GM23338 (cell line): ENCODE measurements around the gene DHX36. TPM values are rescaled to one million over a fixed set of nuclear protein-coding genes. Genes with fewer than 3 reads are reported as not detected.

ENCODE experiments used
- ATAC-seq: fragments of 200-7000 bp; cut with Tn5 transposase; 3 replicates; pipeline ENCODE4 v1.9.1; 2020
- DNase-seq: peaks from one replicate; pipeline ENCODE4 v3.0.0-alpha.2; 2015; ENCODE audit warnings: low spot score
- H2AFZ ChIP-seq: fragments of 200-600 bp; sonication (generic); 2 replicates; pipeline ENCODE4 v1.8.0; 2016; ENCODE audit warnings: antibody characterized with exemption, mild to moderate bottlenecking, moderate library complexity
- H3F3A ChIP-seq: fragments of 200-600 bp; sonication (generic); replicated peaks from 2 replicates; pipeline ENCODE4 v1.8.0; 2017; ENCODE audit warnings: antibody characterized with exemption, mixed run types, low read depth
- H3K27ac ChIP-seq: fragments of 200-600 bp; sonication (generic); 2 replicates; pipeline ENCODE4 v1.6.1; 2016; ENCODE audit warnings: low read depth
- H3K27me3 ChIP-seq: fragments of 200-600 bp; sonication (generic); 2 replicates; pipeline ENCODE4 v1.8.0; 2016; ENCODE audit warnings: mild to moderate bottlenecking, mixed run types, moderate library complexity; ENCODE audit not compliant: insufficient read depth
- H3K36me3 ChIP-seq: fragments of 200-600 bp; sonication (generic); 2 replicates; pipeline ENCODE4 v1.8.0; 2016; ENCODE audit warnings: mild to moderate bottlenecking; ENCODE audit not compliant: insufficient read depth
- H3K4me1 ChIP-seq: fragments of 200-600 bp; sonication (generic); 2 replicates; pipeline ENCODE4 v1.8.0; 2016; ENCODE audit warnings: mild to moderate bottlenecking, moderate library complexity; ENCODE audit not compliant: insufficient read depth
- H3K4me2 ChIP-seq: fragments of 200-600 bp; sonication (generic); 2 replicates; pipeline ENCODE4 v1.7.1; 2017; ENCODE audit warnings: mixed run types
- H3K4me3 ChIP-seq: fragments of 200-600 bp; sonication (generic); 2 replicates; pipeline ENCODE4 v1.6.1; 2016; ENCODE audit warnings: mixed run types
- H3K79me2 ChIP-seq: fragments of 200-600 bp; sonication (generic); replicated peaks from 2 replicates; pipeline ENCODE4 v1.8.0; 2017; ENCODE audit warnings: mild to moderate bottlenecking; ENCODE audit not compliant: insufficient read depth
- H3K9me2 ChIP-seq: fragments of 200-600 bp; sonication (generic); 2 replicates; pipeline ENCODE4 v1.8.0; 2017; ENCODE audit not compliant: insufficient read depth
- H4K20me1 ChIP-seq: fragments of 200-600 bp; sonication (generic); replicated peaks from 2 replicates; pipeline ENCODE4 v1.8.0; 2017; ENCODE audit warnings: mild to moderate bottlenecking; ENCODE audit not compliant: insufficient read depth
- H3K27ac Mint-ChIP-seq: 2 replicates; pipeline ENCODE4 v1.8.0; 2020; ENCODE audit warnings: inconsistent platforms, mild to moderate bottlenecking, moderate library complexity, mixed read lengths
- H3K27me3 Mint-ChIP-seq: 3 replicates; pipeline ENCODE4 v1.8.0; 2022; ENCODE audit warnings: low read depth, mild to moderate bottlenecking, moderate library complexity, mixed read lengths, inconsistent platforms; ENCODE audit not compliant: insufficient read depth, poor library complexity
- H3K36me3 Mint-ChIP-seq: 3 replicates; pipeline ENCODE4 v1.8.0; 2021; ENCODE audit warnings: low read depth, mild to moderate bottlenecking, inconsistent platforms, moderate library complexity, mixed read lengths
- H3K4me1 Mint-ChIP-seq: 3 replicates; pipeline ENCODE4 v1.8.0; 2020; ENCODE audit warnings: mild to moderate bottlenecking, inconsistent platforms, mixed read lengths
- H3K4me3 Mint-ChIP-seq: 3 replicates; pipeline ENCODE4 v1.8.0; 2021; ENCODE audit warnings: moderate library complexity, mild to moderate bottlenecking, inconsistent platforms, mixed read lengths
- H3K9me3 Mint-ChIP-seq: 3 replicates; pipeline ENCODE4 v1.8.0; 2020; ENCODE audit warnings: moderate library complexity, mild to moderate bottlenecking, inconsistent platforms, mixed read lengths
- CREB1 ChIP-seq: fragments of 250-450 bp; sonication (Bioruptor Pico); IDR thresholded peaks from 2 replicates; pipeline ENCODE4 v1.5.0; 2020; ENCODE audit warnings: low read depth, mild to moderate bottlenecking, moderate library complexity
- CTCF ChIP-seq, 2 experiments: fragments of 200-600 bp in 1 of 2; sonication (generic) in 1 of 2; conservative IDR thresholded peaks; 2 replicates each; pipeline versions ENCODE4 v1.5.1 to v1.6.1; 2016 to 2017; ENCODE audit warnings: antibody characterized with exemption in 2 of 2, low read depth in 2 of 2, mild to moderate bottlenecking in 2 of 2, moderate library complexity in 1 of 2
- EZH2 ChIP-seq: fragments of 200-600 bp; sonication (generic); IDR thresholded peaks from one replicate; pipeline ENCODE4 v1.8.0; 2017; ENCODE audit warnings: antibody characterized with exemption, mild to moderate bottlenecking, low read depth; ENCODE audit not compliant: unreplicated experiment
- EZH2phosphoT487 ChIP-seq: fragments of 200-600 bp; sonication (generic); IDR thresholded peaks from one replicate; pipeline ENCODE4 v1.8.1; 2018; ENCODE audit warnings: antibody characterized with exemption; ENCODE audit not compliant: unreplicated experiment
- JUNB ChIP-seq: IDR thresholded peaks from one replicate; pipeline ENCODE4 v1.6.1; 2016; ENCODE audit warnings: antibody characterized with exemption; ENCODE audit not compliant: unreplicated experiment
- NANOG ChIP-seq: IDR thresholded peaks from 2 replicates; pipeline ENCODE4 v1.6.1; 2016; ENCODE audit warnings: antibody characterized with exemption, borderline replicate concordance
- POLR2AphosphoS5 ChIP-seq: IDR thresholded peaks from 2 replicates; pipeline ENCODE4 v1.6.1; 2016; ENCODE audit warnings: antibody characterized with exemption, low read depth
- STAT1 ChIP-seq: IDR thresholded peaks from one replicate; pipeline ENCODE4 v1.6.1; 2016; ENCODE audit warnings: antibody characterized with exemption; ENCODE audit not compliant: unreplicated experiment
- ZNF114 ChIP-seq: fragments of 250-450 bp; sonication (Bioruptor Pico); IDR thresholded peaks from 2 replicates; pipeline ENCODE4 v1.5.0; 2020; ENCODE audit warnings: mild to moderate bottlenecking, moderate library complexity
- ZNF331 ChIP-seq: fragments of 250-450 bp; sonication (Bioruptor Pico); IDR thresholded peaks from 2 replicates; pipeline ENCODE4 v1.5.0; 2020; ENCODE audit warnings: low read depth, mild to moderate bottlenecking, moderate library complexity
- ZNF462 ChIP-seq: fragments of 250-450 bp; sonication (Bioruptor Pico); IDR thresholded peaks from 2 replicates; pipeline ENCODE4 v1.5.0; 2020; ENCODE audit warnings: mild to moderate bottlenecking, moderate library complexity
- polyA plus RNA-seq: library from polyadenylated mRNA; unstranded; fragments of >200 nt; fragmentation: Nextera tagmentation; extraction: Ambion mirVana; gene quantifications from 2 replicates; pipeline ENCODE4 v1.2.1, GENCODE V29; 2016
- total RNA-seq: library from RNA; depleted of rRNA; stranded (reverse); fragments of >200 nt; shearing (Covaris generic); gene quantifications from 2 replicates; pipeline ENCODE4 v1.2.3, GENCODE V29; 2014
- TF ChIP-seq, protein P1 (sequence below): IDR thresholded peaks from one replicate; pipeline ENCODE4 v1.6.1; 2018; ENCODE audit warnings: antibody characterized with exemption; ENCODE audit not compliant: unreplicated experiment
- TF ChIP-seq, protein P2 (sequence below): IDR thresholded peaks from 2 replicates; pipeline ENCODE4 v1.6.1; 2016; ENCODE audit warnings: antibody characterized with exemption

DHX36 gene
- total and polyA plus RNA-seq, 2 experiments from 2014 or later, result 103 to 110 TPM

GRCh38 chr3:154223519-154223918, 100.8 kb downstream of the DHX36 start:
- H3K9me2 ChIP-seq, result no peaks in the 10 kb centered on the region
- no peak overlapping the region for H3K27ac Mint-ChIP-seq
- ATAC-seq, result no peak

More at GRCh38 chr3:154223519-154223918, 100.8 kb downstream of the DHX36 start:
- Mint-ChIP-seq H3K27me3 (peaks cover 2% of the 10 kb centered on the region), H3K9me3 (no peaks in the 10 kb centered on the region), H3K36me3 (peaks cover 3% of the 10 kb centered on the region; the same call in 2 of the 3 replicates), H3K4me1 (peaks cover 1% of the 10 kb centered on the region; the same call in 2 of the 3 replicates), H3K4me3 (no peak overlapping the region)
- H3K36me3 ChIP-seq, result 0 out of 2 replicates have a peak, but pooled peaks cover 4% of the 10 kb centered on the region
- 0 out of 2 replicates have a peak, but pooled peaks cover 3% of the 10 kb centered on the region for H3K4me1 ChIP-seq
- no peaks in the 10 kb centered on the region for H3F3A ChIP-seq
- no peak for DNase-seq
- no peaks in the 10 kb centered on the region for H3K27me3 ChIP-seq
- TF ChIP-seq EZH2phosphoT487, result no peak
- TF ChIP-seq ZNF114, result no peak
- no peak for TF ChIP-seq CREB1
- no peak for TF ChIP-seq NANOG
- TF ChIP-seq ZNF331 (CRISPR knock-in tag), result no peak
- TF ChIP-seq, protein P1, sequence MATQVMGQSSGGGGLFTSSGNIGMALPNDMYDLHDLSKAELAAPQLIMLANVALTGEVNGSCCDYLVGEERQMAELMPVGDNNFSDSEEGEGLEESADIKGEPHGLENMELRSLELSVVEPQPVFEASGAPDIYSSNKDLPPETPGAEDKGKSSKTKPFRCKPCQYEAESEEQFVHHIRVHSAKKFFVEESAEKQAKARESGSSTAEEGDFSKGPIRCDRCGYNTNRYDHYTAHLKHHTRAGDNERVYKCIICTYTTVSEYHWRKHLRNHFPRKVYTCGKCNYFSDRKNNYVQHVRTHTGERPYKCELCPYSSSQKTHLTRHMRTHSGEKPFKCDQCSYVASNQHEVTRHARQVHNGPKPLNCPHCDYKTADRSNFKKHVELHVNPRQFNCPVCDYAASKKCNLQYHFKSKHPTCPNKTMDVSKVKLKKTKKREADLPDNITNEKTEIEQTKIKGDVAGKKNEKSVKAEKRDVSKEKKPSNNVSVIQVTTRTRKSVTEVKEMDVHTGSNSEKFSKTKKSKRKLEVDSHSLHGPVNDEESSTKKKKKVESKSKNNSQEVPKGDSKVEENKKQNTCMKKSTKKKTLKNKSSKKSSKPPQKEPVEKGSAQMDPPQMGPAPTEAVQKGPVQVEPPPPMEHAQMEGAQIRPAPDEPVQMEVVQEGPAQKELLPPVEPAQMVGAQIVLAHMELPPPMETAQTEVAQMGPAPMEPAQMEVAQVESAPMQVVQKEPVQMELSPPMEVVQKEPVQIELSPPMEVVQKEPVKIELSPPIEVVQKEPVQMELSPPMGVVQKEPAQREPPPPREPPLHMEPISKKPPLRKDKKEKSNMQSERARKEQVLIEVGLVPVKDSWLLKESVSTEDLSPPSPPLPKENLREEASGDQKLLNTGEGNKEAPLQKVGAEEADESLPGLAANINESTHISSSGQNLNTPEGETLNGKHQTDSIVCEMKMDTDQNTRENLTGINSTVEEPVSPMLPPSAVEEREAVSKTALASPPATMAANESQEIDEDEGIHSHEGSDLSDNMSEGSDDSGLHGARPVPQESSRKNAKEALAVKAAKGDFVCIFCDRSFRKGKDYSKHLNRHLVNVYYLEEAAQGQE, result no peak
- TF ChIP-seq, protein P2, sequence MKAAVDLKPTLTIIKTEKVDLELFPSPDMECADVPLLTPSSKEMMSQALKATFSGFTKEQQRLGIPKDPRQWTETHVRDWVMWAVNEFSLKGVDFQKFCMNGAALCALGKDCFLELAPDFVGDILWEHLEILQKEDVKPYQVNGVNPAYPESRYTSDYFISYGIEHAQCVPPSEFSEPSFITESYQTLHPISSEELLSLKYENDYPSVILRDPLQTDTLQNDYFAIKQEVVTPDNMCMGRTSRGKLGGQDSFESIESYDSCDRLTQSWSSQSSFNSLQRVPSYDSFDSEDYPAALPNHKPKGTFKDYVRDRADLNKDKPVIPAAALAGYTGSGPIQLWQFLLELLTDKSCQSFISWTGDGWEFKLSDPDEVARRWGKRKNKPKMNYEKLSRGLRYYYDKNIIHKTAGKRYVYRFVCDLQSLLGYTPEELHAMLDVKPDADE, result no peak
- TF ChIP-seq CTCF (conservative IDR thresholded peaks at IDR 0.05; ENCODE audit: low read depth in 2 of 2), result no peak
- no peak for TF ChIP-seq STAT1
- no peak for TF ChIP-seq JUNB
- no peak for TF ChIP-seq POLR2AphosphoS5
- no peak for TF ChIP-seq ZNF462 (CRISPR knock-in tag)
- no peak for TF ChIP-seq EZH2
- no peak overlapping the region for H3K4me3 ChIP-seq
- no peaks in the 10 kb centered on the region for H3K79me2 ChIP-seq
- no peak overlapping the region for H3K4me2 ChIP-seq
- no peak overlapping the region for H2AFZ ChIP-seq
- H4K20me1 ChIP-seq, result no peaks in the 10 kb centered on the region
- H3K27ac ChIP-seq, result no peak overlapping the region
